Tibial nerve (tissue), 4 donors: Measurements from ENCODE around the gene TPD52L2. TPM values are rescaled to one million over a fixed set of nuclear protein-coding genes. Genes with fewer than 3 reads are reported as not detected.

Experiments
- DNase-seq, 2 donors: peaks; one replicate each; pipeline ENCODE4 v3.0.0-alpha.2; 2019; ENCODE audit warnings: low spot score in 2 of 2
- H3K27ac ChIP-seq, 4 donors: fragments of 200-600 bp; sonication (generic) in 3 of 4; one replicate each; pipeline ENCODE4 v1.5.1; 2017 to 2019; ENCODE audit warnings: mild to moderate bottlenecking in 1 of 4
- H3K27me3 ChIP-seq, 2 donors: fragments of 200-600 bp; sonication (generic) in 1 of 2; one replicate each; pipeline versions ENCODE4 v1.5.1 to v1.6.0; 2017 to 2019
- H3K36me3 ChIP-seq, 3 donors: fragments of 200-600 bp; sonication (generic); one replicate each; pipeline ENCODE4 v1.5.1; 2018 to 2019
- H3K4me1 ChIP-seq, 4 donors: fragments of 200-600 bp; sonication (generic) in 3 of 4; one replicate each; pipeline ENCODE4 v1.5.1; 2017 to 2019
- H3K4me3 ChIP-seq, 4 donors: fragments of 200-600 bp; sonication (generic) in 3 of 4; one replicate each; pipeline ENCODE4 v1.5.1; 2017 to 2019; ENCODE audit warnings: mild to moderate bottlenecking in 1 of 4, moderate library complexity in 1 of 4
- H3K9me3 ChIP-seq, 4 donors: fragments of 200-600 bp; sonication (generic) in 3 of 4; one replicate each; pipeline ENCODE4 v1.5.1; 2017 to 2019
- CTCF ChIP-seq, 5 experiments: fragments of 200-600 bp in 3 of 5; fragments of 450-650 bp in 2 of 5; sonication (generic) in 3 of 5; IDR thresholded peaks; one replicate each; pipeline ENCODE4 v1.5.1; 2016 to 2019; ENCODE audit warnings: antibody characterized with exemption in 5 of 5, mild to moderate bottlenecking in 3 of 5, moderate library complexity in 2 of 5
- EP300 ChIP-seq, 2 donors: sonication (generic); formaldehyde crosslinking; IDR thresholded peaks; one replicate each; pipeline ENCODE4 v1.6.1; 2017; ENCODE audit warnings: antibody characterized with exemption in 2 of 2, mild to moderate bottlenecking in 1 of 2
- POLR2A ChIP-seq, 2 donors: fragments of 450-650 bp; IDR thresholded peaks; one replicate each; pipeline ENCODE4 v1.6.1; 2017; ENCODE audit warnings: antibody characterized with exemption in 2 of 2, mild to moderate bottlenecking in 2 of 2, moderate library complexity in 2 of 2
- WGBS, 2 donors: methylation state at CpG; one replicate each; pipeline ENCODE4 v1.1.5; 2018; 5-methylcytosine and 5-hydroxymethylcytosine counted together
- total RNA-seq, 4 donors: library from RNA; depleted of rRNA; stranded (reverse); fragments of >200 nt; gene quantifications; one replicate each; pipeline ENCODE4 v1.1.0, GENCODE V29; 2016

The TPD52L2 gene
- total RNA-seq, 4 donors from 2014 or later: 108 to 122 (median 115) TPM

- DNase-seq: no peak
- no peak overlapping the region for H3K4me3 ChIP-seq
- WGBS, 2 donors: 88 to 93% methylated on average over 19 to 24 of the region's 27 CpGs
- no peak overlapping the region for H3K27ac ChIP-seq
- H3K4me1 ChIP-seq: no peaks in the 10 kb centered on the region
- no peaks in the 10 kb centered on the region for H3K27me3 ChIP-seq
- no peak for TF ChIP-seq POLR2A (IDR thresholded peaks at IDR 0.05)
- no peak for TF ChIP-seq EP300 (IDR thresholded peaks at IDR 0.05)
- TF ChIP-seq CTCF (IDR thresholded peaks at IDR 0.05): no peak
- H3K9me3 ChIP-seq: no peaks in the 10 kb centered on the region
- H3K36me3 ChIP-seq: peaks cover 0 to 97% (median 21%) of the 10 kb centered on the region in 3 donors
These were observed 20.4 kb downstream of the TPD52L2 start for GRCh38 chr20:63885264-63886053.

- 91 to 93% methylated on average over 12 to 14 of the region's 14 CpGs for WGBS, 2 donors
- H3K36me3 ChIP-seq: peaks cover 0 to 98% (median 21%) of the 10 kb centered on the region in 3 donors
- TF ChIP-seq EP300 (IDR thresholded peaks at IDR 0.05) (no peak), CTCF (IDR thresholded peaks at IDR 0.05) (no peak), POLR2A (IDR thresholded peaks at IDR 0.05) (no peak)
These were observed 21.0 kb downstream of the TPD52L2 start for GRCh38 chr20:63886054-63886419.

GRCh38 chr20:63886921-63887320 is 21.9 kb downstream of the TPD52L2 start:
- WGBS, 2 donors: 90 to 93% methylated on average over 11 of the region's 11 CpGs
- H3K9me3 ChIP-seq: no peaks in the 10 kb centered on the region
- no peak overlapping the region for H3K27ac ChIP-seq
- no peak for TF ChIP-seq EP300 (IDR thresholded peaks at IDR 0.05)
- no peak for TF ChIP-seq POLR2A (IDR thresholded peaks at IDR 0.05)
- no peak for TF ChIP-seq CTCF (IDR thresholded peaks at IDR 0.05)
- H3K4me3 ChIP-seq: no peak overlapping the region
- no peaks in the 10 kb centered on the region for H3K4me1 ChIP-seq
- no peak for DNase-seq
- no peaks in the 10 kb centered on the region for H3K27me3 ChIP-seq
- peaks cover 0 to 98% (median 21%) of the 10 kb centered on the region in 3 donors for H3K36me3 ChIP-seq

More at GRCh38 chr20:63886054-63886419, 21.0 kb downstream of the TPD52L2 start:
- DNase-seq: no peak
- no peaks in the 10 kb centered on the region for H3K4me1 ChIP-seq
- no peaks in the 10 kb centered on the region for H3K9me3 ChIP-seq
- H3K27ac ChIP-seq: no peak overlapping the region
- no peaks in the 10 kb centered on the region for H3K27me3 ChIP-seq
- no peak overlapping the region for H3K4me3 ChIP-seq

- Histone ChIP-seq H3K4me3 (no peak overlapping the region), H3K27me3 (no peaks in the 10 kb centered on the region), H3K4me1 (peaks cover 0 to 9% (median 3%) of the 10 kb centered on the region in 4 donors), H3K36me3 (peaks cover 0 to 80% (median 15%) of the 10 kb centered on the region in 3 donors), H3K27ac (peak overlapping the region in 1 of 4 donors; percentile 56), H3K9me3 (no peaks in the 10 kb centered on the region)
- WGBS, 2 donors: 86 to 88% methylated on average over 25 of the region's 25 CpGs
- DNase-seq: no peak
- TF ChIP-seq CTCF (IDR thresholded peaks at IDR 0.05) (no peak), POLR2A (IDR thresholded peaks at IDR 0.05) (no peak), EP300 (IDR thresholded peaks at IDR 0.05) (no peak)
These were observed 24.5 kb downstream of the TPD52L2 start for GRCh38 chr20:63889241-63890200.
